Measurements from ENCODE around the gene SBNO2.

GRCh38 chr19:1168572-1169410, 5.3 kb downstream of the SBNO2 start:
- TF ChIP-seq GATA2 (CRISPR knock-in tag; IDR thresholded peaks at IDR 0.05) (no peak), CTCF (IDR thresholded peaks at IDR 0.05) (no peak), TAF1 (IDR thresholded peaks at IDR 0.05; ENCODE audit: borderline replicate concordance, low read depth, low read length) (no peak), MEF2A (IDR thresholded peaks at IDR 0.05; ENCODE audit: borderline replicate concordance, low read depth) (no peak), MAX (IDR thresholded peaks at IDR 0.05; ENCODE audit: low read depth) (peak; percentile 89), EZH2phosphoT487 (IDR thresholded peaks at IDR 0.05; ENCODE audit: borderline replicate concordance, low read depth) (no peak), EP300 (IDR thresholded peaks at IDR 0.05; ENCODE audit: borderline replicate concordance in 1 of 2, low read depth in 1 of 2, low read length in 1 of 2) (no peak), ELF1 (IDR thresholded peaks at IDR 0.05) (no peak), MXI1 (IDR thresholded peaks at IDR 0.05; ENCODE audit: low read depth, low read length) (no peak), USF2 (IDR thresholded peaks at IDR 0.05; ENCODE audit: borderline replicate concordance, low read depth, low read length) (no peak), RXRA (IDR thresholded peaks at IDR 0.05; ENCODE audit: borderline replicate concordance, low read depth) (no peak), GABPA (IDR thresholded peaks at IDR 0.05; ENCODE audit: low read depth) (no peak), POLR2AphosphoS5 (IDR thresholded peaks at IDR 0.05; ENCODE audit: low read depth, low read length) (no peak), NFIC (IDR thresholded peaks at IDR 0.05; ENCODE audit: borderline replicate concordance) (no peak)

Measured in SK-N-SH (cell line).